GM12875 (cell line): Measurements from ENCODE around the gene OR2M2.

Experiments used
- H3K4me3 ChIP-seq: one replicate; pipeline ENCODE4 v1.5.1; 2011; ENCODE audit warnings: low read depth, low read length, control low read depth
- TF ChIP-seq, protein P1 (sequence below): IDR thresholded peaks from 2 replicates; pipeline ENCODE4 v1.5.1; 2011; ENCODE audit warnings: low read depth, mild to moderate bottlenecking, control low read depth, inconsistent platforms, low read length, moderate library complexity, borderline replicate concordance; ENCODE audit not compliant: insufficient read depth

Gene OR2M2

DNA sequence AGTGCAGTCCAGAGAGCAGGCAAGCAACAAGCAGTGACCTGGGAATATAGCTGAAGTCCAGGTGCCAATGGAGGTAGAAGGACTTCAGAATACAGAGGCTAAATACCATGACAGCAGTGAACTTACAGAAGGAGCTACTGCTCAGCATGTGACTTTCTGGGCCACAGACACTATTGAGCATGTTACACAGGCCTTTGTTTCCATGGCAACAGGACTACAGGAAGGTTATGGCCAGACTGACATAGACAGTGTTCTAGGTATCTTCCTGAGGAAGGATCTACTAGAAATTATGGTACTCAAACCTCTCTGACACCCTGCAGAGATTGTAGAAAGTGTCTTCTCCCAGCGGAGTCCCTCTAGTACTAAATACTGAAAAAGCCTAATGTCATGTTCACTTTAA, 18.7 kb upstream of the OR2M2 start:
- H3K4me3 ChIP-seq, result no peak overlapping the region
- TF ChIP-seq, protein P1, sequence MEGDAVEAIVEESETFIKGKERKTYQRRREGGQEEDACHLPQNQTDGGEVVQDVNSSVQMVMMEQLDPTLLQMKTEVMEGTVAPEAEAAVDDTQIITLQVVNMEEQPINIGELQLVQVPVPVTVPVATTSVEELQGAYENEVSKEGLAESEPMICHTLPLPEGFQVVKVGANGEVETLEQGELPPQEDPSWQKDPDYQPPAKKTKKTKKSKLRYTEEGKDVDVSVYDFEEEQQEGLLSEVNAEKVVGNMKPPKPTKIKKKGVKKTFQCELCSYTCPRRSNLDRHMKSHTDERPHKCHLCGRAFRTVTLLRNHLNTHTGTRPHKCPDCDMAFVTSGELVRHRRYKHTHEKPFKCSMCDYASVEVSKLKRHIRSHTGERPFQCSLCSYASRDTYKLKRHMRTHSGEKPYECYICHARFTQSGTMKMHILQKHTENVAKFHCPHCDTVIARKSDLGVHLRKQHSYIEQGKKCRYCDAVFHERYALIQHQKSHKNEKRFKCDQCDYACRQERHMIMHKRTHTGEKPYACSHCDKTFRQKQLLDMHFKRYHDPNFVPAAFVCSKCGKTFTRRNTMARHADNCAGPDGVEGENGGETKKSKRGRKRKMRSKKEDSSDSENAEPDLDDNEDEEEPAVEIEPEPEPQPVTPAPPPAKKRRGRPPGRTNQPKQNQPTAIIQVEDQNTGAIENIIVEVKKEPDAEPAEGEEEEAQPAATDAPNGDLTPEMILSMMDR, result no peak

DNA sequence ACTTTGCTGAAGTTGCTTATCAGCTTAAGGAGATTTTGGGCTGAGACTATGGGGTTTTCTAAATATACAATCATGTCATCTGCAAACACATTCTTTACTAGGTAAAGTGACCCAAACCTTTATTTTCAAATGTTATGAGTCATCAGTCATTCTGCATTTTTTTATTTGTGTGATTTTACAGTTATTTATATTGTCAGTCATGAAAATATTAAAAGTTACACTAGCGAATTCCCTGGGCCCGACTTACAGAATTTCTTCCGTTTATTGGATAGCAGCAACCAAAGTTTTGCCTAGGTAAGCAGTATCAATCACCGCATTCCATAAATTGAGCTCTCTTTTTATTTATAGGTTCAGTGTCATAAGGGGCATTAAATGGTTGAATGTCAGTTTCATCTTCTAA, 15.9 kb upstream of the OR2M2 start:
- H3K4me3 ChIP-seq, result no peak overlapping the region

DNA sequence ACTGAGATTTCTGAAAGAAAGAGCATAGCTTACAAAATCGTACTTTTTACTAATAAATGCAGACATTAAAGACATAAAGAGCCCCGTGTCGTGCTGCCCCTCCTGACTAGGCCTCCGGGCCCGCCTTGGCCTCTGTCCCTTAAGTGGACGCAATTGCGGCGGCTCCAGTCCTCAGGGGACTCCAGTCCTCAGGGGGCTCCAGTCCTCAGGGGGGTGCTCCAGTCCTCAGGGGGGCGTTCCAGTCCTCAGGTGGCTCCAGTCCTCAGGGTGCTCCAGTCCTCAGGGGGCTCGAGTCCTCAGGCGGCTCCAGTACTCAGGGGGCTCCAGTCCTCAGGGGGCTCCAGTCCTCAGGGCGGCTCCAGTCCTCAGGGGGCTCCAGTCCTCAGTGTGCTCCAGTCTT, 10.6 kb upstream of the OR2M2 start:
- no peak overlapping the region for H3K4me3 ChIP-seq
- TF ChIP-seq, protein P1, result no peak

More for the DNA sequence above, 15.9 kb upstream of the OR2M2 start:
- TF ChIP-seq, protein P1, result no peak

DNA sequence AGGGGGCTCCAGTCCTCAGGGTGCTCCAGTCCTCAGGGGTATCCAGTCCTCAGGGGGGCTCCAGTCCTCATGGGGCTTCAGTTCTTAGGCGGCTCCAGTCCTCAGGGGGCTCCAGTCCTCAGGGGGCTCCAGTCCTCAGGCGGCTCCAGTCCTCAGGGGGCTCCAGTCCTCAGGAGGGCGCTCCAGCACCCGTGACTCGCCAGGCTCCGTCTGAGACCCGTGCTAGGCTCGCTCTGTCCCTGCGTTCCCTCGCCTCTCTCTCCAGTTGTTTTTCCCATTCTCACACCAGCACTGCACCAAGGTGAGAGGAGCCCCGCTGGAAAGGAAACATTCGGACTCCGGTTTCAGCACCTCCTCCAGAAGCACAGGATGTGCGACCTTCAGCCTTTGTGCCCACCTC, 9.4 kb upstream of the OR2M2 start:
- TF ChIP-seq, protein P1, result no peak
- no peak overlapping the region for H3K4me3 ChIP-seq

DNA sequence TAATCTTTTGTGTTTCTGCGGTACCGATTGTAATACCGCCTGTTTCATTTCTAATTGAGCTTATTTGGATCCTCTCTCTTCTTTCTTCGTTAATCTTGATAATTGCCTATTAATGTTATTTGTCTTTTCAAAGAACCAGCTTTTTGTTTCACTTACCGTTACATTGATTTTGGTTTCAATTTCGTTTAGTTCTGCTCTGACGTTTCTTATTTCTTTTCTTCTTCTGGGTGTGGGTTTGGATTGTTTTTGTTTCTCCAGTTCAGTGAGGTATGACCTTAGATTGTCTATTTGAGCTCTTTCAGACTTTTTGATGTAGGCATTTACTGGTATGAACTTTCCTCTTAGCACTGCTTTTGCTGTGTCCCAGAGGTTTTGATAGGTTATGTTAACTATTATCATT, 9.4 kb downstream of the OR2M2 start:
- TF ChIP-seq, protein P1, result no peak
- no peak overlapping the region for H3K4me3 ChIP-seq

DNA sequence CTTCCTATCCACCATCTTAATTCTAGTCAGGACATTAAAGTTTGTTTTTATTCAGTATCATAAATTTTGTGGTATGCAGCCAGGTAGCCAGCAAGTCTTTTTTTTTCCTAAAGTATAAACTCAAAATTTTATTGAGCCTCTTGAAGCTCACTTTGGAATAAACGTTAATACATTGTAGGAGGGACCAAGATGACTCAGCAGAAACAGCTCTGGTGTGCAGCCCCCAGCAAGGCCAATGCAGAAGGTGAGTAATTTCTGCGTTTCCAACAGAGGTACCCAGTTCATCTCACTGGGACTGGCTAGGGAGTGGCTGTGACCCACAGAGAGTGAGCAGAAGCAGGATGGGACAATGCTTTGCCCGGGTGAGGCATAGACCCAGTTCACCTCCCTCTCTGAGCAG, 12.7 kb downstream of the OR2M2 start:
- H3K4me3 ChIP-seq, result no peak overlapping the region
- TF ChIP-seq, protein P1, result no peak

DNA sequence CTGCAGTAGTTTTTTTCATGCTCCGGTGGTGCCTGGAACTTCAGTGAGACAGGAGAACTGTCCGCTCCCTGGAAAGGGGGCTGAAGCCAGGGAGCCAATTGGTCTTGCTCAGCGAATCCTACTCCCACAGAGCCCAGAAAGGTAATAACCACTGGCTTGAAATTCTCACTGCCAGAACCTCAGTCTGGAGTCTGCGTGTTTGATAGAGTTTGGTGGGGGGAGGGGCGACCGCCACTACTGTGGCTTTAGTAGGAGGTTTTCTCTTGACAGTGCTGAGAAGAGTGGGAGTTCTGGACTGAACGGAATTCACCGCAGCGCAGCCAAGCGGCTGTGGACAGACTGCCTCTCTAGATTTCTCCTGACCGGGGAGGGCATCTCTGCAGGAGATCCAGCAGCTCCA, 14.4 kb downstream of the OR2M2 start:
- H3K4me3 ChIP-seq, result no peak overlapping the region
- TF ChIP-seq, protein P1, result no peak
